OCI-LY7 (cell line): Measurements from ENCODE around the gene MAPRE2.

Source experiments
- EZH2phosphoT487 ChIP-seq: fragments of 200-600 bp; sonication (generic); IDR thresholded peaks from 2 replicates; pipeline ENCODE4 v1.6.1; 2018; ENCODE audit warnings: low read depth, borderline replicate concordance, mild to moderate bottlenecking, mixed run types, antibody characterized with exemption, low read length, moderate library complexity, mixed read lengths
- TF ChIP-seq, protein P1 (sequence below): fragments of 200-600 bp; sonication (generic); conservative IDR thresholded peaks from 2 replicates; pipeline ENCODE4 v1.5.1; 2014; ENCODE audit warnings: mild to moderate bottlenecking, antibody characterized with exemption, low read length, moderate library complexity, mixed read lengths

DNA sequence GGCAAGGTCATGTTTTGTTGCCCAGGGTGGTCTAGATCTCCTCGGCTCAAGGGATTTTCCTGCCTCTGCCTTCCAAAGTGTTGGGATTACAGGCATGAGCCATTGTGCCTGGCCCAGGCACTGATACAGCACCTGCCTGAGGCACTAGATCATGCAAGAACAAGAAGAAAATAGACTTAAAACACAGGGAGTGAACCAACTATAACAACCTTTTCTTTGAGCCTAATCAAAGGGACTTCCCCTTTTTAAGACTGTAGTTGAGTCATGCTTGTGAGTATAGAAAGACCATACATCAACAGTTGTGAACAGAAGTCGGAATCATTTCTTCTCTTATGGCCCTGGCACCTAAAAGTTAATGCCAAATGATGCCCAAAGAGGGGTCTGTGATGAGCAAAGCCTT is 47.9 kb upstream of the MAPRE2 start:
- TF ChIP-seq, protein P1, sequence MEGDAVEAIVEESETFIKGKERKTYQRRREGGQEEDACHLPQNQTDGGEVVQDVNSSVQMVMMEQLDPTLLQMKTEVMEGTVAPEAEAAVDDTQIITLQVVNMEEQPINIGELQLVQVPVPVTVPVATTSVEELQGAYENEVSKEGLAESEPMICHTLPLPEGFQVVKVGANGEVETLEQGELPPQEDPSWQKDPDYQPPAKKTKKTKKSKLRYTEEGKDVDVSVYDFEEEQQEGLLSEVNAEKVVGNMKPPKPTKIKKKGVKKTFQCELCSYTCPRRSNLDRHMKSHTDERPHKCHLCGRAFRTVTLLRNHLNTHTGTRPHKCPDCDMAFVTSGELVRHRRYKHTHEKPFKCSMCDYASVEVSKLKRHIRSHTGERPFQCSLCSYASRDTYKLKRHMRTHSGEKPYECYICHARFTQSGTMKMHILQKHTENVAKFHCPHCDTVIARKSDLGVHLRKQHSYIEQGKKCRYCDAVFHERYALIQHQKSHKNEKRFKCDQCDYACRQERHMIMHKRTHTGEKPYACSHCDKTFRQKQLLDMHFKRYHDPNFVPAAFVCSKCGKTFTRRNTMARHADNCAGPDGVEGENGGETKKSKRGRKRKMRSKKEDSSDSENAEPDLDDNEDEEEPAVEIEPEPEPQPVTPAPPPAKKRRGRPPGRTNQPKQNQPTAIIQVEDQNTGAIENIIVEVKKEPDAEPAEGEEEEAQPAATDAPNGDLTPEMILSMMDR = no peak
- TF ChIP-seq EZH2phosphoT487 = no peak
